Measurements from ENCODE around the gene FAM110A. TPM values are rescaled to one million over a fixed set of nuclear protein-coding genes. Genes with fewer than 3 reads are reported as not detected.

Gene FAM110A
- total RNA-seq, 4 donors from 2014 or later, result 15.3 to 46.6 (median 27.1) TPM

- Histone ChIP-seq H3K36me3 (no peaks in the 10 kb centered on the region), H3K27ac (peak overlapping the region; percentile 88 to 91 (median 88)), H3K4me3 (peak overlapping the region; percentile 71 to 93 (median 80)), H3K9me3 (no peaks in the 10 kb centered on the region), H3K27me3 (no peaks in the 10 kb centered on the region), H3K4me1 (peaks cover 16 to 58% (median 21%) of the 10 kb centered on the region in 3 donors)
- intact Hi-C loops (cut with DNase I), result no loop called here
- no peak for DNase-seq
- TF ChIP-seq CTCF (IDR thresholded peaks at IDR 0.05) (no peak), POLR2A (IDR thresholded peaks at IDR 0.05) (no peak)
- WGBS, 2 donors, result 5 to 9% methylated on average over 2 to 5 of the region's 18 CpGs
Observed at GRCh38 chr20:834151-834746, 734 bp downstream of the FAM110A start.

GRCh38 chr20:835608-836045, 2.1 kb downstream of the FAM110A start:
- 27% methylated on average over 1 of the region's 2 CpGs; no CpG with 5 or more reads in 1 of the 2 donors for WGBS, 2 donors
- no peak for DNase-seq
- peaks cover 16 to 63% (median 22%) of the 10 kb centered on the region in 3 donors for H3K4me1 ChIP-seq
- no peak overlapping the region for H3K4me3 ChIP-seq
- intact Hi-C loops (cut with DNase I), result no loop called here
- no peak for TF ChIP-seq CTCF (IDR thresholded peaks at IDR 0.05)
- H3K36me3 ChIP-seq, result no peaks in the 10 kb centered on the region
- no peaks in the 10 kb centered on the region for H3K9me3 ChIP-seq
- peaks cover 0 to 3% (median 0%) of the 10 kb centered on the region in 4 donors for H3K27me3 ChIP-seq
- H3K27ac ChIP-seq, result peak overlapping the region in 3 of 4 donors; percentile 6 to 31 (median 17)

- Histone ChIP-seq H3K9me3 (no peaks in the 10 kb centered on the region), H3K4me1 (peaks cover 16 to 68% (median 28%) of the 10 kb centered on the region in 3 donors), H3K27me3 (peaks cover 0 to 8% (median 0%) of the 10 kb centered on the region in 4 donors), H3K36me3 (no peaks in the 10 kb centered on the region), H3K27ac (no peak overlapping the region), H3K4me3 (no peak overlapping the region)
- WGBS, 2 donors, result 88 to 90% methylated on average over 1 of the region's 1 CpG
- intact Hi-C loops (cut with DNase I), result no loop called here
- no peak for TF ChIP-seq POLR2A (IDR thresholded peaks at IDR 0.05)
- no peak for TF ChIP-seq CTCF (IDR thresholded peaks at IDR 0.05)
- no peak for DNase-seq
Observed at GRCh38 chr20:836190-836589, 2.7 kb downstream of the FAM110A start.

GRCh38 chr20:839015-839414, 5.5 kb downstream of the FAM110A start:
- H3K9me3 ChIP-seq, result no peaks in the 10 kb centered on the region
- H3K4me1 ChIP-seq, result peaks cover 29 to 83% (median 55%) of the 10 kb centered on the region in 3 donors
- WGBS, 2 donors, result 90 to 93% methylated on average over 4 to 5 of the region's 5 CpGs
- no peak for DNase-seq
- no peak overlapping the region for H3K27ac ChIP-seq
- H3K27me3 ChIP-seq, result peaks cover 0 to 21% (median 0%) of the 10 kb centered on the region in 4 donors
- H3K36me3 ChIP-seq, result no peaks in the 10 kb centered on the region
- intact Hi-C loops (cut with DNase I), result no loop called here
- TF ChIP-seq CTCF (IDR thresholded peaks at IDR 0.05) (no peak), POLR2A (IDR thresholded peaks at IDR 0.05) (no peak)
- no peak overlapping the region for H3K4me3 ChIP-seq

GRCh38 chr20:839626-840025, 6.1 kb downstream of the FAM110A start:
- Histone ChIP-seq H3K27ac (no peak overlapping the region), H3K4me1 (peaks cover 28 to 83% (median 51%) of the 10 kb centered on the region in 3 donors), H3K27me3 (peaks cover 0 to 21% (median 0%) of the 10 kb centered on the region in 4 donors), H3K36me3 (no peaks in the 10 kb centered on the region), H3K4me3 (no peak overlapping the region), H3K9me3 (no peaks in the 10 kb centered on the region)
- DNase-seq, result no peak
- intact Hi-C loops (cut with DNase I), result no loop called here
- WGBS, 2 donors, result 82 to 86% methylated on average over 5 to 7 of the region's 11 CpGs
- TF ChIP-seq POLR2A (IDR thresholded peaks at IDR 0.05), result no peak
